Measurements from ENCODE around the gene ATF6. TPM values are rescaled to one million over a fixed set of nuclear protein-coding genes. Genes with fewer than 3 reads are reported as not detected.
"Not testable (repeated sequence)": the region's sequence is repeated elsewhere in the genome, so short reads cannot be mapped to it uniquely, and the experiment has no call there.

ATF6 gene
- total RNA-seq, 2 experiments from 2014 or later = 23.5 to 24.6 TPM

DNA sequence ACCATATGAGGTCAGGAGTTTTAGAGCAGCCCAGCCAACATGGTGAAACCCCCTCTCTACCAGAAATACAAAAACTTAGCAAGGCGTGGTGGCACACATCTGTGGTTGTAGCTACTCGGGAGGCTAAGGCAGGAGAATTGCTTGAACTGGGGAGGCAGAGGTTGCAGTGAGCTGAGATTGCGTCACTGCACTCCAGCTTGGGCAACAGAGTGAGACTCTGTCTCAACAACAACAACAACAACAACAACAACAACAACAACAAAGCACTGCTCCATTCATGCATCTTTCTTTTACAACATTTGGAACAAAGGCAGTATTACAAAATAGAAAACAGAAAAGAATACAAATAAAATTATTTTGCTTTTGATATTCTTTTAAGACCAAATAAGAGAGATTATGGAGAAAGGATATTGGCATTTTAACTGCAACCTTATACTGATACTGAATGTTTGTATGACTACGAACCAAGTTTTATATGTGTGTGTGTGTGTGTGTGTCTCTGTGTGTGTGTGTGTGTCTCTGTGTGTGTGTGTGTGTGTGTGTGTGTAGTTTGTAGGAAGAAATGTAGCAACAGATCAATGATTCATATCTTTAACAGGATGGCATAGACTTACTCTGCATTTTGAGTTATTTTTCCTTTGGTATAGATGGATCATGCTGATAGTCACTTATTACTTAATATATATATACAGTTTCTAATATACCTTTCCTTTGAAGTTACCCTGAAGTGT is 24.6 kb downstream of the ATF6 start:
- peaks cover 45% of the 10 kb centered on the region for H3K36me3 Mint-ChIP-seq (ENCODE audit: low read depth)
- no peak overlapping the region for H3K27ac Mint-ChIP-seq

DNA sequence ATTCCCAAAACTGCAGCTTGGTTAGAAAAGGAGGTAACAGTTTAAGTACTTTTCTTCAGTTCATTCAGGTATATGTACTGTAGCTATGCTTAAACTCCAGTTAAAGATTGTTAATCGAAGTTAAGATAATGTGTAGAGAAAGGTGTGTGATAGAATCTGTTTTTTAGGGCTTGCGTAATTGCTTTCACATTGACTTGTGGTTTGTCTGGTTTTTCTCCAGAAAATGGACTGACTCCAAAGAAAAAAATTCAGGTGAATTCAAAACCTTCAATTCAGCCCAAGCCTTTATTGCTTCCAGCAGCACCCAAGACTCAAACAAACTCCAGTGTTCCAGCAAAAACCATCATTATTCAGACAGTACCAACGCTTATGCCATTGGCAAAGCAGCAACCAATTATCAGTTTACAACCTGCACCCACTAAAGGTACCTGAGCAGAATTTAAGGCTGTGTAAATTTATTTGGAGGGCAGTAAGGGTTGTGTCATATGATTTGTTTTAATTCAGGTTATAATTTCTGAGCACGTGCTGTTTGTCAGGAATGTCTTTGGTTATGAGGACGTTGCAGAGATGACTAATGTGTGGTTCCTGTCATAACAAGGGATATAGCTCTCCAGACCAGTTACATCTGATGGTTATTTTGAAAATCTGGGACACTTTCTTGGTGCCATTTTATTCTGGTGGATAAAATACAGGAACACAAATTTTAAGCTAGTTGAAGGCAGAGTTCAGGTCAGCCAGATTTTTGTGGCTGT is 26.0 kb downstream of the ATF6 start:
- H3K4me3 Mint-ChIP-seq = no peak overlapping the region
- no peak for DNase-seq
- H3K36me3 Mint-ChIP-seq (ENCODE audit: low read depth) = peaks cover 43% of the 10 kb centered on the region
- H3K27ac Mint-ChIP-seq = no peak overlapping the region
- CTCF ChIA-PET = interaction anchor here (0.7 to 6.0 kb wide), 30 partner anchors 8 to 260 kb away, joined by 3 to 173 read pairs (median 5); partner anchors contain the start of genes ATF6, DUSP12 and OLFML2B
- H3K27me3 Mint-ChIP-seq (ENCODE audit: low read depth) = no peaks in the 10 kb centered on the region
- intact Hi-C loops (cut with micrococcal nuclease) = loop anchor here (1.0 to 5.0 kb wide), 8 partner anchors 25 to 600 kb away; partner anchors contain the start of gene ATF6
- peaks cover 13% of the 10 kb centered on the region for H3K4me1 Mint-ChIP-seq (ENCODE audit: low read depth)
- H3K9me3 Mint-ChIP-seq = no peaks in the 10 kb centered on the region

More for the DNA sequence above, 24.6 kb downstream of the ATF6 start:
- CTCF ChIA-PET = interaction anchor here (1.0 to 6.0 kb wide), 4 partner anchors 7 to 245 kb away, joined by 3 to 173 read pairs (median 26); partner anchors contain the start of gene OLFML2B
- H3K4me1 Mint-ChIP-seq (ENCODE audit: low read depth) = peaks cover 13% of the 10 kb centered on the region
- no peaks in the 10 kb centered on the region for H3K9me3 Mint-ChIP-seq
- DNase-seq = no peak
- H3K27me3 Mint-ChIP-seq (ENCODE audit: low read depth) = no peaks in the 10 kb centered on the region
- intact Hi-C loops (cut with micrococcal nuclease) = loop anchor here (5.0 kb wide), 1 partner anchor 52 kb away; no protein-coding TSS in a partner anchor
- H3K4me3 Mint-ChIP-seq = no peak overlapping the region

DNA sequence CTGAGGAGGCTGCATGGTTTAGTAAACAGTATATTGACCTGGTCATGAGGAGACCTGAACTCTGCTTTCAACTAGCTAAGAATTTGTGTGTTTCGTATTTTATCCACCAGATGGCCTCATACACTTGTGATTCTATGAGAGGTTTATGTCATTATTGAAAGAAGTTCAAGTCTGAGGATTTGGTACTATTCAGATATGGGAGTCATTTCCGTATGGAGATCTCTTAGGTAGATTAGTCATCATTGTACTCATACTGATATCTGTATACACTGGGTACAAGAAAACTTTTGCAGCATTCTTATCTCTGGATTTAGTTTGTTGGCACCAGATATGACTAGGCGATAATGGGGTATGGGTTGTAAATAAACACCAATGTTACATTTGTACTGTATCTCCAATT is 26.6 kb downstream of the ATF6 start:
- Mint-ChIP-seq H3K36me3 (ENCODE audit: low read depth) (peaks cover 49% of the 10 kb centered on the region), H3K4me3 (no peak overlapping the region), H3K27me3 (ENCODE audit: low read depth) (no peaks in the 10 kb centered on the region), H3K9me3 (no peaks in the 10 kb centered on the region), H3K4me1 (ENCODE audit: low read depth) (peaks cover 13% of the 10 kb centered on the region), H3K27ac (no peak overlapping the region)
- DNase-seq = no peak
- CTCF ChIA-PET = interaction anchor here (0.7 to 6.0 kb wide), 30 partner anchors 9 to 260 kb away, joined by 3 to 173 read pairs (median 5); partner anchors contain the start of genes ATF6, DUSP12 and OLFML2B
- intact Hi-C loops (cut with micrococcal nuclease) = loop anchor here (1.0 to 5.0 kb wide), 8 partner anchors 26 to 600 kb away; partner anchors contain the start of gene ATF6

DNA sequence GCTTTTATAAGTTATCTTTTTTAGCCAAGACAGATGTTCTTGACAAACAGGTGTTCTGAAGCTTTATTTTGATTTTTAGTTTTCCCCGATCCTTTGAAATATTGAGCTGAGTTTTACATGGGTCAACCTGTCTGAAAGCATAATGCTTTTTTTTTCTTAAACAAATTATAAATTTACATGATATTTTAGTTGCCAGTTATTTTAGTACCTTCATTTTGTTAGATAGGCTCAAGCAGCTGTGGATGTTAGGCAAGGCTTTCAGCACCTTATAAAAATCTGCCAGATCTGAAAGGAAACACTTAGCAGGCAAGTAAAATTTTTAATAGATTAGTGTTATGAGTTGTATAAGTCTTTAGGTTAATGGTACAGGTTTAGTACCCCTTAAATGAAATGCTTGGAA is 33.7 kb downstream of the ATF6 start:
- H3K9me3 Mint-ChIP-seq = no peaks in the 10 kb centered on the region
- H3K4me1 Mint-ChIP-seq (ENCODE audit: low read depth) = peaks cover 15% of the 10 kb centered on the region
- H3K27me3 Mint-ChIP-seq (ENCODE audit: low read depth) = no peaks in the 10 kb centered on the region
- intact Hi-C loops (cut with micrococcal nuclease) = loop anchor here (5.0 kb wide), 1 partner anchor 488 kb away; no protein-coding TSS in a partner anchor
- CTCF ChIA-PET = no interaction called here
- H3K27ac Mint-ChIP-seq = no peak overlapping the region
- peaks cover 40% of the 10 kb centered on the region for H3K36me3 Mint-ChIP-seq (ENCODE audit: low read depth)
- no peak for DNase-seq
- no peak overlapping the region for H3K4me3 Mint-ChIP-seq

DNA sequence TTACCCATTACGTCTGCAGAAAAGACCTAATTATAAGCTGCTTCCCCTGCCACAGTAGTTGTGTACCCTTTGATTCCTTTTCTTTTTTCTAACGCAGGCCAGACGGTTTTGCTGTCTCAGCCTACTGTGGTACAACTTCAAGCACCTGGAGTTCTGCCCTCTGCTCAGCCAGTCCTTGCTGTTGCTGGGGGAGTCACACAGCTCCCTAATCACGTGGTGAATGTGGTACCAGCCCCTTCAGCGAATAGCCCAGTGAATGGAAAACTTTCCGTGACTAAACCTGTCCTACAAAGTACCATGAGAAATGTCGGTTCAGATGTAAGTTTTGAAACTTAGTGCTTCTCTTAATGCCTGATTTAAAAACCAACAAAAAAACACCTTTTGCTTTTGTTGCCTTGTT is 35.8 kb downstream of the ATF6 start:
- Mint-ChIP-seq H3K36me3 (ENCODE audit: low read depth) (peaks cover 41% of the 10 kb centered on the region), H3K4me3 (no peak overlapping the region), H3K27ac (no peak overlapping the region), H3K27me3 (ENCODE audit: low read depth) (no peaks in the 10 kb centered on the region), H3K9me3 (no peaks in the 10 kb centered on the region), H3K4me1 (ENCODE audit: low read depth) (peaks cover 23% of the 10 kb centered on the region)
- no peak for DNase-seq
- intact Hi-C loops (cut with micrococcal nuclease) = loop anchor here (5.0 kb wide), 1 partner anchor 485 kb away; no protein-coding TSS in a partner anchor
- CTCF ChIA-PET = interaction anchor here (0.6 to 2.2 kb wide), 2 partner anchors 10 to 235 kb away, joined by 3 to 9 read pairs; no protein-coding TSS in a partner anchor

DNA sequence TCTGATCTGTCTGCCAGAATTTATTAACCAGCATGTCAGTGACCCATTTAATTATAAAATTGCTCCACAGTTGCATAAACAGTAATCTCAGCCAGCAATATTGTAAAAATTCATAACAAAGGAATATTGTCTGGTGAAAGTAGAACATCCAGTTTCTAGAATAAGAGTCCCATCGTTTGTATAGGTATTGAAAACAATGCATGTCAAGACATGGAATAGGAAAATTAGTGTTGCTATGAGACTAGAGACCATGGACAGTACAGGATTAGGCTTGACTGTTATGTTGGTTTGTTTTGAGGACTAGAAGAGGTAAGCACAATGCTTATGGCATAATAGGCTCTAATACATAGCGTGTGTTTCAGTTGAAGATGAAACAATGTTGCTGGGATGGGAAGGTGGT is 37.1 kb downstream of the ATF6 start:
- H3K9me3 Mint-ChIP-seq = no peaks in the 10 kb centered on the region
- H3K4me1 Mint-ChIP-seq (ENCODE audit: low read depth) = peaks cover 23% of the 10 kb centered on the region
- no peak for DNase-seq
- no peak overlapping the region for H3K27ac Mint-ChIP-seq
- intact Hi-C loops (cut with micrococcal nuclease) = loop anchor here (5.0 kb wide), 1 partner anchor 484 kb away; no protein-coding TSS in a partner anchor
- no peaks in the 10 kb centered on the region for H3K27me3 Mint-ChIP-seq (ENCODE audit: low read depth)
- H3K4me3 Mint-ChIP-seq = no peak overlapping the region
- peaks cover 35% of the 10 kb centered on the region for H3K36me3 Mint-ChIP-seq (ENCODE audit: low read depth)
- CTCF ChIA-PET = interaction anchor here (0.7 to 2.2 kb wide), 2 partner anchors 234 to 454 kb away, joined by 3 to 9 read pairs; no protein-coding TSS in a partner anchor

DNA sequence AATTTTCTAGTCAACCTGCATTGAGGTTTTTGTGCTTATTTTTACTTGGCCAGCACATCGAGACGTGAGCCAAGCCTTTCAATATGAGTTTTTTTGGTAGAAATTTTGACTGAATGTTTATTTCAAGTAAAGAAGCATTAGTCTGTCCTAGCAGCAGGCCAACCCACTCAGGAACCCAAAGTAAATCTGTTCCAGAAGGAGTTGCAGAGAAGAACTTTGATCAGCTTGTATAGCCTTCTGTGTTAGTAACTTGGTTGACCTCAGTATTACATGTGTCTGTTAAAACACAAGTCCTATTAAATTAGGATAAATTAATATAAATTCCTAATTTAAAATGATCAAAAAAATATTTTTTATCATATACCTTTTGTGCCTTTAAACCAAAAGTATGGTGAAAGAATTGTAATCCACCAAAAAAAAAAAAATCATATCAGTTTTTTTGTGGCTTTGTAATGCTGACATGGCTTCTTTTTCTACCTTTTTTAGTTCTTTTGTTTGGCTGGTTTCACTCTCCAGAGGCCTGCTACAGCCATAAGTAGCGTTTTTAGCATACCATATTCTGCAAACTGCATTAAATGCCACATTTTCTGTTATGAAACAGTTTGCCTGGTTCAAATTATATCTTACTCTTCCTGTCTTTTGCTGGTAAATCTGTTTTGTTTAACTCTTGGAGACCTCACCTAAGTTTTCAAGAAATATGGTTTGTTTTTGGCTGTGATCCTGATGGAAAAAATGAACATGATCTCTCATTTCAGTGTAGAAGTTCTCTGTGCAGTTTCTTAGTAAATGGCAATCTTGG is 39.5 kb downstream of the ATF6 start:
- peaks cover 46% of the 10 kb centered on the region for H3K36me3 Mint-ChIP-seq (ENCODE audit: low read depth)
- DNase-seq = no peak
- no peak overlapping the region for H3K4me3 Mint-ChIP-seq
- CTCF ChIA-PET = no interaction called here
- H3K9me3 Mint-ChIP-seq = peaks cover 14% of the 10 kb centered on the region
- H3K27me3 Mint-ChIP-seq (ENCODE audit: low read depth) = no peaks in the 10 kb centered on the region
- no peak overlapping the region for H3K27ac Mint-ChIP-seq
- peaks cover 24% of the 10 kb centered on the region for H3K4me1 Mint-ChIP-seq (ENCODE audit: low read depth)
- intact Hi-C loops (cut with micrococcal nuclease) = no loop called here

DNA sequence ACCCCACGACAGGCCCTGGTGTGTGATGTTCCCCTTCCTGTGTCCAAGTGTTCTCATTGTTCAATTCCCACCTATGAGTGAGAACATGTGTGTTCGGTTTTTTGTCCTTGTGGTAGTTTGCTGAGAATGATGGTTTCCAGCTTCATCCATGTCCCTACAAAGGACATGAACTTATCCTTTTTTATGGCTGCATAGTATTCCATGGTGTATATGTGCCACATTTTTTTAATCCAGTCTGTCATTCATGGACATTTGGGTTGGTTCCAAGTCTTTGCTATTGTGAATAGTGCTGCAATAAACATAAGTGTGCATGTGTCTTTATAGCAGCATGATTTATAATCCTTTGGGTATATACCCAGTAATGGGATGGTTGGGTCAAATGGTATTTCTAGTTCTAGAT is 43.1 kb downstream of the ATF6 start:
- Mint-ChIP-seq H3K4me1 (ENCODE audit: low read depth) (peaks cover 16% of the 10 kb centered on the region), H3K9me3 (peaks cover 15% of the 10 kb centered on the region), H3K36me3 (ENCODE audit: low read depth) (peaks cover 46% of the 10 kb centered on the region)
- H3K27me3 Mint-ChIP-seq (ENCODE audit: low read depth); intact Hi-C loops (cut with micrococcal nuclease); H3K27ac Mint-ChIP-seq; DNase-seq; H3K4me3 Mint-ChIP-seq: not testable (repeated sequence)
- CTCF ChIA-PET = interaction anchor here (0.6 kb wide), 1 partner anchor 152 kb away, joined by 5 read pairs; no protein-coding TSS in a partner anchor

DNA sequence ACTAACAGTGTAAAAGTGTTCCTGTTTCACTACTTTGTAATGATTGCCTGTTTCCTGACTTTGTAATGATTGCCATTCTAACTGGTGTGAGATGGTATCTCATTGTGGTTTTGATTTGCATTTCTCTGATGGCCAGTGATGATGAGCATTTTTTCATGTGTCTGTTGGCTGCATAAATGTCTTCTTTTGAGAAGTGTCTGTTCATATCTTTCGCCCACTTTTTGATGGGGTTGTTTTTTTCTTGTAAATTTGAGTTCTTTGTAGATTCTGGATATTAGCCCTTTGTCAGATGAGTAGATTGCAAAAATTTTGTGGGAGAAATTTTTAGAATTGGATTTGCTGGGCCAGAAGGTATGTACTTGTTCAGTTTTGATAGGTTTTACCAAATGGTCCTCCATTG is 43.5 kb downstream of the ATF6 start:
- H3K27me3 Mint-ChIP-seq (ENCODE audit: low read depth); H3K27ac Mint-ChIP-seq; CTCF ChIA-PET; intact Hi-C loops (cut with micrococcal nuclease); H3K4me3 Mint-ChIP-seq; DNase-seq: not testable (repeated sequence)
- Mint-ChIP-seq H3K9me3 (peaks cover 15% of the 10 kb centered on the region), H3K36me3 (ENCODE audit: low read depth) (peaks cover 45% of the 10 kb centered on the region), H3K4me1 (ENCODE audit: low read depth) (peaks cover 16% of the 10 kb centered on the region)

DNA sequence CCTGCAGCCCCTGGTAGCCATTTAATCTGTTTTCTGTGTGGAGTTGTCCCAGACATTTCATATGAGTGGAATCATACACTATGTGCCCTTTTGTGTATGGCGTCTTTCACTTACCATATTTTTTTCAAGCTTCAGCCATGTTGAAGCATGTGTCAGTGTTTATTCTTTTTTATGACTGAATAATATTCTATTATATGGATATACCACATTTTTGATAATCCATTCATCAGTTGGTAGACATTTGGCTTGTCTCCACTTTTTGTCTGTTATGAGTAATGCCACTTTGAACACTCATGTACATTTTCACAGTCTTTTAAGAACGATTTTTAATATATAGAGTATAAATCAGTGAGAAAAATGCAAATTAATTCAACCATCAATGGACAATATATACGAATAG is 44.7 kb downstream of the ATF6 start:
- CTCF ChIA-PET = no interaction called here
- no peaks in the 10 kb centered on the region for H3K27me3 Mint-ChIP-seq (ENCODE audit: low read depth)
- no peak overlapping the region for H3K27ac Mint-ChIP-seq
- no peak for DNase-seq
- intact Hi-C loops (cut with micrococcal nuclease) = no loop called here
- H3K9me3 Mint-ChIP-seq = peaks cover 15% of the 10 kb centered on the region
- peaks cover 45% of the 10 kb centered on the region for H3K36me3 Mint-ChIP-seq (ENCODE audit: low read depth)
- H3K4me1 Mint-ChIP-seq (ENCODE audit: low read depth) = peaks cover 14% of the 10 kb centered on the region
- H3K4me3 Mint-ChIP-seq = no peak overlapping the region

DNA sequence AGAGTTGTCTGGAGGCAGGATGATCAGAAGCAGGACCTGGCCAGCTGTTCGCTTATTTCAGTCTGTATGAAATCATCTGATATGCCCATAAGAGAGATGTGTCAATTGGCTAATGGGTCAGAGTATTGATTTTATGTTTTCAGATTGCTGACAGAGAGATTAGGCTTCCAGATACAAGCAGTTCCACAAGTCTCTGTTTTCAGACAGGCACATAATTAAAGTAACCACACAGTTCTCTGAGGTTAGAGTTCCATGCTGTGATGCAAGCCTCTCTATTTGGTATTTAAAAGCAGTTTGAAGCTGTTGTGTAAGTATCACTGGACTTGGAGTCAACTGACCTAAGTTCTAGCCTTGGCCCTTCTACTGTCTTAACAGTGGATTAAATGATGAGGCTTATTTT is 50.1 kb downstream of the ATF6 start:
- H3K27ac Mint-ChIP-seq = no peak overlapping the region
- peaks cover 30% of the 10 kb centered on the region for H3K36me3 Mint-ChIP-seq (ENCODE audit: low read depth)
- H3K4me3 Mint-ChIP-seq = no peak overlapping the region

More for the DNA sequence above, 50.1 kb downstream of the ATF6 start:
- Mint-ChIP-seq H3K4me1 (ENCODE audit: low read depth) (peaks cover 2% of the 10 kb centered on the region), H3K27me3 (ENCODE audit: low read depth) (no peaks in the 10 kb centered on the region), H3K9me3 (no peaks in the 10 kb centered on the region)
- no peak for DNase-seq
- CTCF ChIA-PET = no interaction called here
- intact Hi-C loops (cut with micrococcal nuclease) = no loop called here
